ENCODE measurements around the gene CACNA2D2.

GRCh38 chr3:50336452-50337174 lies 166.8 kb downstream of the CACNA2D2 start:
- TF ChIP-seq CTCF (conservative IDR thresholded peaks at IDR 0.05; ENCODE audit: low read depth, low read length) (no peak), POLR2A (IDR thresholded peaks at IDR 0.05; ENCODE audit: low read depth, low read length) (no peak), RCOR1 (IDR thresholded peaks at IDR 0.05; ENCODE audit: insufficient replicate concordance, low read length) (no peak), MAFK (IDR thresholded peaks at IDR 0.05; ENCODE audit: low read depth, low read length) (no peak), CEBPB (IDR thresholded peaks at IDR 0.05; ENCODE audit: low read depth, low read length) (no peak), RFX5 (IDR thresholded peaks at IDR 0.05; ENCODE audit: low read depth, low read length) (no peak), BHLHE40 (IDR thresholded peaks at IDR 0.05; ENCODE audit: low read depth, low read length) (no peak), FOS (IDR thresholded peaks at IDR 0.05; ENCODE audit: low read depth, low read length) (no peak)
